ENCODE results near the gene CENPM.

DNA sequence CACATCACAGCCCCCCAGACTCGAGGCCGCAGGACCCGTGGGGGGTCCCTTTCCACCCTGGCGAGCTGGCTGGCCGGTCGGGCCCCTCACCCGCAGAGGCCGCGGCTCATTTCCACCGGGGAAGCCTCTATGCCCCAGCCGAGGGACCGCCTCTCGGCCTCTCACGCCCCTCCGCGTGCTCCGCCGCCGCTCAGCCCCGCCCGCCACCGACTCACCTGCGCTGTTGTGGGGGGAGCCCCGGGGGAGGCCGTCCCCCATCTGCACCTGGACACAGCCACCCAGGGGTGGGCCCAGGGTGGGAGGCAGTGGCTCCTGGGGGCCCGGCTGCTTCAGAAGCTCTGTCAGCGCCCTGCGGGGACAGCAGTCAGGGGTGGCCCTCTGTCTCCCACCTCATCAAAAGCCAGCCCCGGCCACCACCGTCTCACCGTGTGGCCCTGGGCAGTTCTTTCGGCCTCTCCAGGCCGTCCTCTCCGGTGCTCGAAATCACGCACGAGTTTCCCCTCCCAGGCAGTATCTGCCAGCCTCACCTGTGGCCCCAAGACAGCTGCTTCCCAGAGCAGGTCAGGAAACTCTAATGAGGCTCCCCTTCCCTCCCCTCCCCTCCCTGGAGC, 35.8 kb downstream of the CENPM start:
- TF ChIP-seq, protein P1, sequence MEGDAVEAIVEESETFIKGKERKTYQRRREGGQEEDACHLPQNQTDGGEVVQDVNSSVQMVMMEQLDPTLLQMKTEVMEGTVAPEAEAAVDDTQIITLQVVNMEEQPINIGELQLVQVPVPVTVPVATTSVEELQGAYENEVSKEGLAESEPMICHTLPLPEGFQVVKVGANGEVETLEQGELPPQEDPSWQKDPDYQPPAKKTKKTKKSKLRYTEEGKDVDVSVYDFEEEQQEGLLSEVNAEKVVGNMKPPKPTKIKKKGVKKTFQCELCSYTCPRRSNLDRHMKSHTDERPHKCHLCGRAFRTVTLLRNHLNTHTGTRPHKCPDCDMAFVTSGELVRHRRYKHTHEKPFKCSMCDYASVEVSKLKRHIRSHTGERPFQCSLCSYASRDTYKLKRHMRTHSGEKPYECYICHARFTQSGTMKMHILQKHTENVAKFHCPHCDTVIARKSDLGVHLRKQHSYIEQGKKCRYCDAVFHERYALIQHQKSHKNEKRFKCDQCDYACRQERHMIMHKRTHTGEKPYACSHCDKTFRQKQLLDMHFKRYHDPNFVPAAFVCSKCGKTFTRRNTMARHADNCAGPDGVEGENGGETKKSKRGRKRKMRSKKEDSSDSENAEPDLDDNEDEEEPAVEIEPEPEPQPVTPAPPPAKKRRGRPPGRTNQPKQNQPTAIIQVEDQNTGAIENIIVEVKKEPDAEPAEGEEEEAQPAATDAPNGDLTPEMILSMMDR (IDR thresholded peaks at IDR 0.05; ENCODE audit: insufficient read depth, low read length, poor library complexity, severe bottlenecking): no peak
- no peak for TF ChIP-seq EZH2phosphoT487 (conservative IDR thresholded peaks at IDR 0.05; ENCODE audit: low read length)

Measured in SU-DHL-6 (cell line).